Testis (tissue), 2 donors: ENCODE measurements around the gene TMEM178B.

Experiments
- CTCF ChIP-seq, 3 experiments: fragments of 450-650 bp in 2 of 3; fragments of 200-600 bp in 1 of 3; sonication (generic) in 1 of 3; IDR thresholded peaks; one replicate each; pipeline ENCODE4 v1.5.1; 2016 to 2019; ENCODE audit warnings: antibody characterized with exemption in 3 of 3, mild to moderate bottlenecking in 2 of 3, moderate library complexity in 1 of 3
- POLR2A ChIP-seq: fragments of 450-650 bp; IDR thresholded peaks from one replicate; pipeline ENCODE4 v1.6.1; 2017; ENCODE audit warnings: antibody characterized with exemption, mild to moderate bottlenecking, moderate library complexity

- no peak for TF ChIP-seq CTCF (IDR thresholded peaks at IDR 0.05)
- TF ChIP-seq POLR2A: no peak
These were observed 407.1 kb downstream of the TMEM178B start for GRCh38 chr7:141480953-141481352.
